Inferior parietal cortex (tissue), 1 donor: Measurements from ENCODE around the gene AMMECR1.

Experiments
- DNase-seq: peaks from one replicate; pipeline ENCODE4 v3.0.0-alpha.2; 2016; ENCODE audit errors: extremely low spot score

Gene AMMECR1

DNA sequence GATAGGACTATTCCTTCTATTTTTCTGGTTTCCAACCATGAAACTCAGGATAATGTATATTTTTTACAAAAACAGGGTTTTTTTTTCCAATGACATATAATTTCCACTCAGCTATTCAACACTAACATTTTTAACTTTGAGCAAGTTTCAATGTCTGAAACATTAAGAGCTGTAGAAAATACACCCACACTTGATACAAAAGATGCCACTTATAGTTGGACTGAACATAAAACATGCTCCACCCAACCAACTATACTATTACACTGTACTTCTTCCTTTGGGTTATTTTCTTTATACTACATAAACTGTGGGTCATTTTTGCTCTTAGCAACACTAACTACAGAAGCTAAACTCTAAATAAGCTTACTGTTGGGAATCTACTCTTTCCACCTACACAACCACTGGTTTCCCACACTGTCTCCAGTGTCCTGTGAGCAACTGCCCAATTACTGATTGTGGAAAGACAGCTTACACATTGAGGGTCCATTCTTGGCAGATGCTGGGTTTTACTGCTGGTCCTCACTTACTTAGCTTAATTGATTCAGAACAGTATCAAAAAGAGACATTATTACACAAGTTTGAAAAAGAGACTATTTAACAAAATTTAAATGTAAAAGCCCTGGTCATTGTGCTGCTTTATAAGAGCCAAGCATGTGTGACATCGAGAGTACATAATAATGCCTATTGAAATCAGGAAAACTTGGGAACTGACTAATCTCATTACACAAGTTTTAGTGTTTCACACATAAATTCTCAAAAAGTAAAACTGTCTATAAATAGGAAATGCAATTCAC lies 6.3 kb downstream of the AMMECR1 start:
- DNase-seq, result no peak

DNA sequence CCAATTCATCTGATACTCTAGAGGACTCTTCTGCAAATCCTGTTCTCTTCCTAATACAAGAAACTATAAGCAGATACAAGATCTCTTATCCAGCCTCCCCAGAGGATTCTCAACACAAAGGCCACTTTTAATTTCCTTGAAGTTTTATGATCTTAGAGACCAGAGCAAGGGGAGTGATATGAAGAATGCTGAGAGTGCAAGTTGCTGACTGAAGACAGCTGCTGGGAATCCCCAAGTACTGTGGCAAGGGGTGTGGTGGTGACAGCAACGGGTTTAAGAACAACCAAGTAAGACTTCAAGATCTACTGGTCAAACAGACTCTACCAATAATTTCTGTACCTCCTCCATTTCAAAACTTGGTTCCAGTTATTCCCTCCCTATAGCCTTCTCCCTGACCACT lies 7.0 kb downstream of the AMMECR1 start:
- no peak for DNase-seq

DNA sequence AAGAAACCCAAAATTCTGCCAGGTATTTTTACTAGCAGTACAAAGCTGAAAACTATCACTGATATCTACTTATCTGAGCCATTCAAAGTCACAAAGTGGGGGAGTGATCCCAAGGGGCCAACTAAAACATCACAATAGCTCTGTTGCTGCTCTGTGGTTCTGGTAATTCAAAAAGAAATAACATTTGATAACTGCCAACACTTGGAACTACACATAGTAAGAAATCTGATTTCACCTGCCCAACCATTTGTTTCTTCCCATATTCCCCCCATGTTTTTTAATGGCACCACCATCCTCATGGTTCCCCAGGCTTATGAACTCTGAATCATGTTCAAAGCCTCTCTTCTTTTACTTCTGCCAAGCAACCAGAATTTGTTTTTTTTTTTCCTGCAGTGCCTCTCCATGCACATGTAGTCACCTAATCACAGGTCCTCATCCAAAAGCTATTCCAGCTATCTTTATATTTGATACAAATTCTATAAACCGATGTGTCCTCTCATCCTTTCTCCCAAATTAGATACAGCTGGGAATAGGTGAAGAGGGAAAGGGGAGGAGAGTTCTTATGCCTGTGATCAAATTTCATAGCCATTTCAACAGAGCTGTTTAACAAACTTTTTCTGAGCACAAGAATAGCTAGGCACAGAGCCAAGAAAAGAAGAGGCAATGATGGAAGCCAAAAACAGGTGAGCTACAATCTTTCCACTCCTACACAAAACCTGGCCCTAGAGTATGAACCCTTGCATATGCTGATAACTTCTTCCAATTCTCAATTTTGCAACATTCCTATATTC lies 7.7 kb downstream of the AMMECR1 start:
- no peak for DNase-seq

DNA sequence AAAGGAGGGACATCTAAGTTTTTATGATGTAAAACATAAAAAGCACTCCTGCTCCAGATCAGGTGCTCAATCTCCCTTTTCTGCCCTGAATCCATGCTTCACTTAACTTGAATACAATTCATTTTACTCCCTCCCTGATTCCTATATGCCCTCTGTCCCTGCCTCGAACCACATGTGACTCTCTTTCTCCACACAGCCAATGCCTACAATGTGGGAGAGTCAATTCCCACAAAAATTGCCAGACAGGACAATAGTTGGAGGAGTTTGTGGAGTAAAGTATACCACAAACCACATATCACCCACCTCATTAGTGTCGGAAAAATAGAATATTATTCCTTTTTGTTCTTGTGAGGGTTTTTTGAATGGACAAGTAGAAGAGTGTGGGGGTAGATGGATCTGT lies 9.7 kb downstream of the AMMECR1 start:
- no peak for DNase-seq

DNA sequence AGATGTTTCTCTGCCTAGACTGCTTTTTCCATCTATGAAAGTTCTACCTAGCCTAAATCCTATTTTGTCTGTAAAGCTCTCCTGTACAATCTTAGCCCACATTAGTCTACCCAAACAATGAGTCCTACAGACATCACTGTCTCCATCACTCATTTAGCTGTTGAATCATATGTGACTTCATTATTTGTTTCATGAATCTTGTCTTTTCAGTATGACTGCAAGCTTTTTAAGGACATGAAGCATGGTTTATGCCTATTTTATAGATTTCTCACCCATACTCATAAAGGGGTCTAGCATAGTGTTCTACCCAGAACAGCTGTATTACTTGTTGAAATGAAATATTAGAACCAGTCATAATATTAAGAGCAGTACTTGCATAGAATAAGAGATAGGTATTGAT lies 13.0 kb downstream of the AMMECR1 start:
- no peak for DNase-seq

DNA sequence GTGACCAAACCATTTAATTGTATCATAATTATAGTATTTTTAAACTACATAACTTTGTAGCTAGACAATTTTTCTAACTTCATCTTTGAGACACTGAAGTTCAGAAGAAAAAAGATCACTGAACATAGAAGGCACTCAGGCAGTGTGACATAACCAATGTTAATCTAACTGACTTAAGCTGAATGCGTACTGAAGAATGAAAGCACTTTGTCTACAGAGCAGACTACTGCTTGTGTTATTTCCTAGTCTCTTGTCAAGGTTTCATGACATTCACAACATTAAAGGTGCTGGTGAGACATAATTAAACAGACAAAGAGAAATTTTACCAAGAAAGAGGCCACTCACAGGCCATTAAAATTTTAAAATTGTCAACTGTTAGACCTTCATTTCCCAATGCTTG lies 13.5 kb downstream of the AMMECR1 start:
- no peak for DNase-seq

DNA sequence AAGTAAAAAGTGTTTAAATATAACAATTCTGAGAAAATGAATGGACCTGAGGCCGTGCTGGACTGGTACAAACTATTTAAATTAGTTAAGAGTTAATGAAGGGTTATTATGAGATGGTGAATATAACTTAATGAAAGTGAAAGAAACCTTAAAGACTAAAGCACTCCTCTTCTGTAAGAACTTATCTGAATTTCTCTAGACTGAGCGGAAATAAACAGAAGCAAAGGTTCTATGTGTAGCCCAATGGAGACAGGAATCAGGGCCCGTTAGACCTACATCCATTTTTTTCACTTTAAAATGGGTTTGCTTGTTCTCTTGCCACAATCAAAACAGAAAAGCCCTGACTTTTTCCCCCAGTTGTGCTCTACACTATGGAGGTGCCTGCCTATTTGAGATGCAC lies 14.9 kb downstream of the AMMECR1 start:
- DNase-seq, result no peak

DNA sequence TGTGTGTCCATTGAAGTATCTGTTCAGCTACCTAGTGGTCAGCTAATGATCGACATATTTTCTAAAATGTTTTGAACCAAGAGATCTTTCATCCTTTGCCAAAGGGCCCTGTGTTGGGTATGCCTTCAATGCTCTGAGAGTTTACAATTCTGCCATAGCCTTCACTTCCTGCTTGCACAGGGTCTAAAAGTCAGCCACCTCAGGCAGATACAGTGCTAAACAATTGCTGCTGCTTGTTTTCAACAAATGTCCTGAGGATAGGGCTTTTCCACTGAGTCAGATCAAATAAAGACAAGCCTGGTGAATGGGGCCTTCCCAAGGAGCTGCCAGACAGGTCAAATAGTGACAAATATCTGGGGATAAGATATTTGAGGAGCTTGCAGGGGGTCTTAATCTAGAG lies 16.7 kb downstream of the AMMECR1 start:
- no peak for DNase-seq

DNA sequence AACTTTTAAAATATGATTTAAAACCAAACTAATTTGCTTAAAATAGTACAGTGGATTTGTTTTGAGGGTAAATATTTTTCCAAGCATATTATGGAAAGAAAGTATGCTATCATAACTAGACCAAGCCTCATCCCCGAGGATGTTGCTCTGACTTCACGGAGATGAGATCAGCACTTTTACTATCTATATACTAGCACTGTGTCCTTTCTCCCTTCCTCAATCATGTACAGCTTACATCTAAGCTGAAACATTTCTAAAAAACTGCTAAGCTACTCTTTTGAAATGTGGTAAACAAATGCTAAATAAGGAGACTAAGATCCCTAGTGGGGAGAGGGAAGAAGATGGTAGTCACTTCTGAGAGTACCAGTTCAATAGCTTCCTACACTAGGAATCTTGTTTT lies 23.8 kb downstream of the AMMECR1 start:
- DNase-seq, result no peak

DNA sequence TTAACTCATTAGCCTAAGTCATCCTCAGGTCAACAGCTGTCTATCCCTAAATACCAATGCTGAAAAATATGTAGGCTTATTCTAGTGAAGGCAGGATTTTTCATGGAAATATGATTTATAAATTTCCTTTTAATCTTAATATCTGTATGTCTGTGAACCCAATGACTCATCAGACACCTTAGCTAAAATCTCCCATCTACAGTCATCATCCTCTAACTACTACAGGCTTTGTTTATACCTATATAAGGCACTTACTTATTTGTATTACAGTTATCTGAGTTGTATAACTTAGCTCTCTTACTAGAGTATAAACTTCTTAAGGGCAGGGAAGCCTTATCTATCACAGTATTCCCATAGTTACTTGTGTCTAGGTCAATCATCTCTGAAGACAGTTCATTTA lies 24.2 kb downstream of the AMMECR1 start:
- no peak for DNase-seq

DNA sequence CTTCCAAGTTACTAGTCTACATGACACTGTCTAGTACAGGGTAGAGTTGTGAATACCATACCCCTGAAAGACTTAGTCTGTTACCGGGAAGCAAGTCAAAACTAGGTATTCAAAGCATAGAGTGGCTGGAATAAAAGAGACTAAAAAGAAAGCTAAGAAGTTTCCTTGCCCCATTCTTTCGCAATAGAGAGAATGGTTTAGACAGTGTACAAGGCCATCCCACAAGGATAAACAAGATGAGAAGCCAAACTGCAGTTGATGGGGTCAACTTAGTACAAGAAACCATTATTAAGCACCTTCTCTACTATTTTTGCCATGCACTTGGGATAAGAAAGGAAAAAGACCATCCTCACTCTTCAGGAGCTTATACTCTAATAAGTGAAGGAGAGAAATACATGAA lies 30.3 kb downstream of the AMMECR1 start:
- DNase-seq, result no peak

DNA sequence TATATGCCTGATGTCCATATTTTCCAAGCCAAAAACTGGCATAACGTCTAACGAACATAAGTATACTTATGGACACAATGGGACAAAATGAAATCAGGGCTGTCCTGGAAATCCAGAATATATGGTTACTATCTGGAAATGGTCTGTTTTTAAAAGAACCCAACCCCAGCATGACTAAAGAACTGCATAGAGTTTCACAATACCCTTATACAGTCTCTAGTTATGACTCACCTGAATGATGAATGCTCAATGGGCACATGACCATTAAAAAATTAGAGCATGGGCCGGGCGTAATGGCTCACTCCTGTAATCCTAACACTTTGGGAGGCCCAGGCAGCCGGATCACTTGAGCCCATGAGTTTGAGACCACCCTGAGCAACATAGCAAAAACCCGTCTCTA lies 31.8 kb downstream of the AMMECR1 start:
- no peak for DNase-seq

DNA sequence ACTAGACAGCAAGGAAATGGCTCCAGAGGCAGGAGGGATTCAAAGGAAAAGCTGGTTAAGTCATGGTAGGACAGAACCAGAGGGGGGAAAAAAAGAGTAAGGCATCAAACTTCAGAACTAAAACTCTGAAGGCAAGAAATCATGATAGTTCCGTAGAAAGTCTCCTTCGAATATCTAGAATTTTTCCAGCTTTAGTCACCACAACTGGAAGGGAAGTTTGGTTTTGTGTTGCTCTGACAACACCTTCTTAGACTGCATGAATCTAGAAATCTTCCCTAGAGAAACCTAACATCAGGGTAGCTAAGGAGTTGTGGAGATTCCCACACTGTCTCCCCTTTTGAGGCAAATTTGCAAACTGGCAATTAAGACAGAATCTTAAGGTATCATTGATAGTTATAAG lies 33.7 kb downstream of the AMMECR1 start:
- DNase-seq, result no peak

DNA sequence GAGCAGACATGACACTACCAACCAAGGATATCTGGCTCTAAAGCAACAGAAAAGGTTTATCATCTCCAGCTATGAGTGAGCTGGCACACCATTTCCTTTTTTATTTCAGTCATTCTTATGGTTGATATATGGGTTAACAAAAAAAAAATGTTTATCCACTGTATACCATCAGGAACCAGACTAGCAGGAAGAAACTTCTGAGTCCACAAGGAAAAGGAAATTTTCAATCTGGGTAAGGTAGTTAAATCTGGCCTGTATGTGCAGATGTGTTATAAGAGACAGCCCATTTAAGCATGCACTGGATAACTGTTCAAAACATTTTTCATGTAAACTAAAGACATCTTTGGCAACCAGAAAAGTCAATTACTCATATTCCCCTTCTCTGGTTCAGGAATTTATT lies 35.0 kb downstream of the AMMECR1 start:
- DNase-seq, result no peak

DNA sequence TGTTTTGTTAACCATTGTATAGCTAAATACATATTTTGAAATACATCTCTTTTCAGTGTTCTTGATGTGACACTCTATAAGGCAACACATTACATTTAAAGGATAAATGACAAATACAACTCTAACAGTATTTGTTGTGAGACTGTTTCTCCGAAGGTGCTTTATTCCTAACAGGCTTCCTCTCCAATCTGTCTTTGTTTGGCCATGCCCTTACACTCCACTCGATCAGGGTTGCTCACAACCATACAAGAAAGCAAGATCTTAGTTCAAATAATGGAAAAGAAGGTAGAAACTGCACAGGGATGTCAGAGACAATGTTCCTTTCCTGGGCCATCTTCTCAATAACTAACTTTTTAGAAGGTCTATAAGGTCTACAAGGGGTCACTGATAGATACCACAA lies 36.5 kb downstream of the AMMECR1 start:
- DNase-seq, result no peak

DNA sequence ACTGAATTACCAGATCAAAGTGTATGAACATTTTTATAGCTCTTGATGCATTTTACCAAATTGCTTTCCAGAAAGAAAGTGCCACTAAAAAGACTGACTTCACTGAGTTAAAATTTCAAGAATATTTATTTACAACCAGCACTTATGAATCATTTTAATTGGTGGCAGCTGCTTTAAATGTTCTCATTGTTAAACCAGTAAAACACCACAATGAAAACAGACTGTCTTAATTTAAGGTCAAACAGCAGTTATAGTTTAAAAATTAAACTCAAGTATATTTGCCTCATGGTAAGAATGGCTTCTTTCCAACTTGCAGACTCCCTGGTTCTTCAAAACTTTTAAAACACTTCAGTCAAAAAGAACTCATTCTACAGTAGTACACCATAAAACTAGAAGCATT lies 36.9 kb downstream of the AMMECR1 start:
- no peak for DNase-seq

DNA sequence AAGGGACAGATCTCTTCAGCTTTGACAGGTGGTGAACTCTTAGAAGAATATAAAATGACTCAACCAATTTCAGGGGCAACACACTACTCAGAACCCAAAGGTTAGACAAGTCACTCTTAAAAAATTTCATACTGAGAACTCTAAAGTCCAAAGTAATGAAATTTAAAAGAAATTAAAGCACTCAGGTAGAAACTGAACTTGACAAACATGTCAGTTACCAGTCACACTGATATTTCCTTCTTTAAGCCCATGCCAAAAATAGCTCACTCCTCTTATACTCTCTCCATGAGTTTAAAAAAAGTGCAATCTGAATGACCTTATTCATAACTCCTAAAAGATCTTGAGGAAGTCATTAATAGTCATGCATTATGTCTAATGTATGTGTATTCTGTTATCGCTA lies 40.3 kb downstream of the AMMECR1 start:
- DNase-seq, result no peak

DNA sequence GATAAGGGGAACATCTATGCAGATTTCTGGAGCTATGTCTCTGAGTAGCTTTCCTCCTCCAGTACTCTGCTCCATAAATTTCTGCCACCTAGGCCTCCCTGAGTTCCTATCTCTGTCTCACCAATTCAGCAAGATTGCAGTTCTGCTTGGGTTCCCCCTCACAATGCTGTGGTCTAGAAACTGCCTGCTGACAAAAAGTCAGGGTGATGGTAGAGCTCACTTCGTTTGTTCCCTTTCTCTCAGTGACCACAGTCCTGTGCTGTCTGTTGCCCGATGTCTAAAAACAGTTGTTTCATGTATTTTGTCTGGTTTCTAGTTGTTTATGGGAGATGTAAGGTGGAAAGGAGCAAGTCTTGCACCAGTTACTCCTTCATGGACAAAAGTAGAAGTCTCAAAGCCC lies 41.1 kb downstream of the AMMECR1 start:
- DNase-seq, result no peak

DNA sequence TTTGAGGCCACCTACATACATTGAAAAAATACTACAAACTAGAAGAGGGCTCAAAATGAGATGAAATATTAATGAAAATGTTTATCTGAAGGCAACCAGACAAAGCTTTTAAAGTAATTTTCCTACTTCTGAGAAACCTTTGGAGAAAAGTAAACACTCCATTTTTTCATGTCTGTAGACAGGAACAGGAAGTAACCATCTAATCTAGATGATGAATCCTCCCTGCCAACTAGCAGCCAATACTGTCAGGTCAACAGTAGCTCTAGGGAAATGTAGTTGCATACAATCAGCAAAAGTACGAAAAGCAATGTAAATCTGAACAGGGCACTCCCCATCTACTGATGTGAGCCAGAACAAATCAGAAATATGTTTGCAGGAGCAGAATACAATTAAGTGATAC lies 49.0 kb downstream of the AMMECR1 start:
- no peak for DNase-seq

DNA sequence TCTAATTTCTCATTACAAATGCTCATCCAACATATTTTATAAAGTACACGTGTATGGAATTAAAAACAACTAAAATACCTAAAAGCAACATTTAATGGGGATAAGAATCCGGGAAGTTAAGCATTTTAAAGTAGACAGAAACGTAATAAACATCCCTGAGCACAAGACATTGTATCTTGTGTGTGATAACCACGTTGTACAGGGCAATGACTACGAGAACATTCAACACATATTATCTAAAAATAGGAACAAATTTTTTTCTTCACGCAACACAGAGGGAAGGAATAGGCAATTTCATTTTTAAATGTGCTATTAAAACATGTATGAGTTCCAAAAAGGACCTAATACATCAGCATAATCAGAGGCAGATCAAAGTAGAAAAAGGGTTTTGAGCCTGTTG lies 49.5 kb downstream of the AMMECR1 start:
- DNase-seq, result no peak

DNA sequence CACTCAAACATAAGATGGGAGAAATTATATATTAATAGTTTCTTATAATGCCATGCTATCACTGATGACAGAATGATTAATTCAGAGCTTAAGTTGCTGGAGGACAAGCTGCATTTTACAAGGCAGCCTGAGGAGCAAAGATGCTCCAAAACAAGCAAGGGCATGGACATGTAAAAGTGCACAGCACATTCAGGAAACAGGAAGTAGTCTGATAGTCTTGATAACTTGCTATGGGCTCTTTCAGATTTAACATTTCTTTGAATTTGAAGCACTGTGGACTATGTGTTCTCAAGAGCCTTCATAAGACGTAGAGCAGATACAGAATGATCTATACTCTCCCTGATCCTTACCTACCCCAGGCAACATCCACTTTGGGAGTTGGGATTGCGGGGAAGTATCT lies 50.0 kb downstream of the AMMECR1 start:
- DNase-seq, result no peak

DNA sequence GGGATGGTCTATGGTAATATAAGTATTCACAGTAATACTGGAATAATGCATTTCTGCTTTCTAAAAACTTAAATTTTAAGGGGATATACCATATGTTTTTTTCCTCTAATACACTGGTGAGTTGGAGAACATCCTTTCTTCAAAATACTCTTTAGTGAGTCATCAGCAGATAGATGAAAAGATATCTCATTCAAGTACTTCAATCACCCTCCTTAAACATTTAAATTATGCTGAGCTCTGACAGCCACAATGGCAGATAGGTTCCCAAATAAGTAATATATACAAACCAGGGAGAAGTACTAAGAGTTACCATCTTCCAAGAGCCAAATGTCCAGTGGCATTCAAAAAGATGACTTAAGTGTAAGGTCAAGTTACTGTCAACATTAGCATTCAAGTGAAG lies 52.2 kb downstream of the AMMECR1 start:
- DNase-seq, result no peak

DNA sequence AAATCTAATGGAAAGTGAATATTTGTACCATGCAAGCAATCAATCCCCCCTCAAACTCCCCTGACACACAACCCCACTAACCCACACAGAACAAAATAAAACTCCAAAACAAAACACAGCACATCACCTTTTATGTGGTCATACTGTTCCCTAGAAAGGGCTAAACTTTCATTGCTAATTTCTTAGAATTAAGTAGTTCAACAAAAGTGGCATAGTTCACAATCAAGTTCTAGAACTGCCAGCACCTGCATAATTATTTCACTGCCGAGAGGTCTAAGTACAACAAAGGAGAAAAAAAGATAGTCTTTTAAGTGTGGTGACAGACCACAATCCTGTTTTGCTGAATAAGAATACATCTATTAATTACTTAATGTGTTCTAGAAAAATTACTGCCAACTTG lies 58.8 kb downstream of the AMMECR1 start:
- DNase-seq, result no peak

DNA sequence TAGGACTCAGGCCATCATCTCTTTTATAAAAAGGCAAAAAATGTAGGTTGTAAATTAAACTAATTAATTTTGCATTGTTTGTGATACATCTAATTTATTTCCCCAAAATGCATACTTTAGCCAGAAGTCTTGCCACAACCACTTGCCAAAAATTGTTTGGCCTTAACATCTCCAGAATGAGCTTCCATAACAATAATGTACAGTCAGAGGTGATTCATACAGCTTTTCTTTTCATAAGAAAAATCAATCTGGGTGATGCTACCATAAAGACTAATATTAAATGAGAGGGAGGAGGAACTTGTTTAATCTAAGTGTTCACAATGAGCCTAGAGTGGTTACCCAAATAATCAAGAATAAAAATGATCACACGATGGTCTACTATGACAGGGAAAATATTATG lies 59.3 kb downstream of the AMMECR1 start:
- no peak for DNase-seq
